Dermis blood vessel endothelial cell (primary cell): ENCODE results near the gene LRP1B. TPM values are rescaled to one million over a fixed set of nuclear protein-coding genes. Genes with fewer than 3 reads are reported as not detected.

Source experiments
- DNase-seq: peaks from one replicate; pipeline ENCODE4 v3.0.0; 2010
- total RNA-seq: library from RNA; depleted of rRNA; stranded (reverse); fragments of >200 nt; gene quantifications from 2 replicates; pipeline ENCODE4 v1.2.3, GENCODE V29; 2014

LRP1B gene
- total RNA-seq, 1 donor from 2014 or later: under 0.01 TPM

GRCh38 chr2:141569941-141570340, 560.9 kb downstream of the LRP1B start:
- DNase-seq: no peak

GRCh38 chr2:141565597-141565996, 565.2 kb downstream of the LRP1B start:
- no peak for DNase-seq

GRCh38 chr2:141560723-141561122, 570.1 kb downstream of the LRP1B start:
- no peak for DNase-seq

GRCh38 chr2:141557329-141558095, 573.3 kb downstream of the LRP1B start:
- no peak for DNase-seq

- no peak for DNase-seq
Measured at GRCh38 chr2:141555876-141556470, 574.8 kb downstream of the LRP1B start.

GRCh38 chr2:141554810-141555209, 576.0 kb downstream of the LRP1B start:
- peak; percentile 19 for DNase-seq

DNA sequence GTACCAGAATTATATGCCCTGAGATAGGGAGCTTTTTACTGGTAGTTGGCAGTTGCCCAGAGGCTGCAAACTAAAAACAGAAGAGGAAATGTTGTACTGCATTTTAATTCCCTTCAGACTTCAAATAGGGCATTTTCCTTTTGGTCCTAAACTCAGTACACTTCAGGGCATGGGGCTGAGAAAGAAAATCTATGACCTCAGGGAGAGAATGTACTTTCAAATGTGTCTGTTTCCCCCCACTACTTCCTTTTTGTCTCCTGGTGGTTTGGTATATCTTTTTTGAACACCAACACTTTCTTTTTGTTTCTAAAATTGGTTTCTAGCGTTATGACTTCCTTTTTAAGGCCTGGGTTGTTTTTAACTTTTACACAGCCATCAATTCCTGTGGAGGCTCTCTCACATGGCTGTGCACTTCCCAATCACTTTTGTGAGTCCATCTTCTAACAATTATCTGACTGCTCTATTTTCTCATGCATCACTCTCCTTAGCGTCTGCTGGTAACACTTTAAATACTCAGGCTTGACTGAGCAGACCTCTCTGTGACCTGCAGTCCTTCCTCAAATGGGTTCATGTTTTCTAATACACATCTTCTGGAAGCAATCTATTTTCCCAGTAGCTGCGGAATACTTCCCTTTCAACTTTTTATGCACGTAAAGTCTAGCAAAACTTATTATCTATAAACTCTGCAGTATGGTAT, 596.0 kb downstream of the LRP1B start:
- no peak for DNase-seq

DNA sequence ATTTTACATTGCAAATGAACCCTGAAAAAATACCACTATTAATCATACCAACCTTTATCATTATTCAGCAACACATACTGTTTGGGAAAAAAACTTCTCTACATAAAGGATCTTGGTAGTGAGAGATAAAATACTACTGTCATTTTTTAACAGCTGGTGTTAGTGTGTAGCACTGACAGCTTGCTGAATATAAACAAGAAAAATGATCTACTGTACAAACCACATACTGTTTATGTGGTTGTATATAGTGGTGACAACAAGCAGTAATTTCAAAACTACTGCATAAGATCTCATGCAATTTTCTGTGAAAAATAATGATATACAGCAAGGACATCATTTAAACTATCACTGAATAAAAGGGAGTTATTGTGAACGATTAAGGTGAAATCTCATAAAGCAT, 601.2 kb downstream of the LRP1B start:
- no peak for DNase-seq

DNA sequence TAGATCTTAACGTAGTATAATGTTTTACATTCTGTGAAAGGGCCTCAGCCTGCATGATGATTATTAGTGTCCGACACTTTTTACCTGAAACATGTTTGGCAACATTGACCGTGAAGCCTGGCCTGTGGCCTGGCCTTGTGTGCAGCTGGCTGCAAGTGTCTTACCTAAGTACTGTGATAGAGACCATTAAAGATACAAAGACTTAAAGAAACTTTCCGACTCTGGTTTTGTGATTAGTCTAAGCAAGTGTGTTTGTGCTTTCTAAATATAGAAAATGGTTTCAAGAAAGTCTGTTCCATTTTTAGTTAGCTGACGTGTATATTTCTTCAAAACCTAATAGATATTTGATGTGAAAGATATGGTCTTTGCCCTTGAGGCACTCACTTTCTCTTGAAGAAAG, 601.8 kb downstream of the LRP1B start:
- no peak for DNase-seq

DNA sequence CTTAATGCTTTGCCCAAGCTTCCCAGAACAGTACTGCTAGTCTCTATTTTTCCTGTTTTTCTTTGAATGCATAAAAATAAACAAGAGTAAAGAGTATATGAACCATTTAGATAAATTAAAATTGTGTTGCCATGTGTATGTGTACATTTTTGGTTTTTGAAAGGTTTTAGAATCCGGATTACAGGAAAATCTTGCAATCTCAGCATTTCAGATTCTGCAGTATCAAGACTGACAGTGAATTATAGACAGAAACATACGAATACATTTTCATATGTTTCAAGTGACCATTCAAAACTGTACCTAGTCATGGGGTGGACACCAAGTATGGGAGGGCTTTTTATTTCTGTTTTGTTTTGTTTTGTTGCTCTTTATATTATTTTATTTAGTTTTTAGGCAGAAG, 604.1 kb downstream of the LRP1B start:
- no peak for DNase-seq

- no peak for DNase-seq
Measured at GRCh38 chr2:141524777-141525176, 606.0 kb downstream of the LRP1B start.

DNA sequence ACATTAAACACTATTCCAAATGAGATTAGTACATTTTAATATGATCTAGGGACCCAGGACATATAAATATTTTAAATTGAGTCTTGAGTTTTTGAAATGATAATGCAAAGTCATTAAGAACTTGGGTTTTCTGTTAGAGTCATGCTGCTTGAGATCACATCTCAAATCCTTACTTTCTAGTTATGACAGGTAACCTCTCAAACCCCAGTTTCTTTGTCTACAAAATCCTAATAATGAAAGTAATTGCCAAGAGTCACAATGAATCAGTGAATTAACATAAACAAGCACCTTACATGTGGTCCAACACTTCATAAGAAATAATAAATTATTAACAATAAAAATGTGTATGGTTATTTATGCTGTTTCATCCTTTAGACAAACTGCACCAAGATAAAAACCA, 607.6 kb downstream of the LRP1B start:
- DNase-seq: no peak

DNA sequence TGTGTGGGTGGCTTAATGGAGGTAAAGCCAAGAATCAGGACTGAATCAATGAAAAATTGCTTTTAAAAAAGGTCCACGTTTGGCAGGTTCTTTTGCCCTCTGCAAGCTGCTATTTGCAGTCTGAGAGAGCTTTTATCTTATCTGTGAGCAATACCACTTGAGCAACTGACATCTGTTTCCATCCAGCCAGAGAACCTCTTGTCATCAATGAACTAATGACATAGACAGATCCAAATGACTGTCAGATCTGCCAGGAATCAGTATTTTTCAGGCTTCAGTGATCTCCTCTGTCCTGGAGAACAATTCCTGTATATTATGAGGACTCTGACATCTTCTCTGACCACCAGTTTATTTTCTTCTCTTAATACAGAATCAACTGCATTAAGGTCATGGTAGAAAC, 608.1 kb downstream of the LRP1B start:
- DNase-seq: no peak

- DNase-seq: no peak
Measured at GRCh38 chr2:141522048-141522447, 608.8 kb downstream of the LRP1B start.

DNA sequence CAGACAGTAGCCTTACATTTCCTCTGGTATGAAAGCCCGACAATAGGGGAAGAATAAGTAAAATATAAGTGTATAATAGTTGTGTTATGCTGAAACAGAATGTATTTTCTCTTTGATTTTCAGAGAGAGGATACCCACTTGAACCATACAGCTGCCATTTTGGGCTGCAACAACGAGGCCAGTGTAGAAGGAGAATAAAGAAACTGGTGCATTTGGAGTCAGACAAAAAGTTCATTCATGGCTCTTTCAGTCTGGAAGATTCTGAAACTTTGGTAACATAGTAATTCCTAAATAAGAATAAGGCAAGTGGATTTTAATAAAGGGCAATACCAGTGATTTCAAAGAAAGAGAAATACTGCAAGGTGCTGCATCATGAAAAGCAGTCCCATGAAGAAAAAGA, 610.9 kb downstream of the LRP1B start:
- DNase-seq: no peak

DNA sequence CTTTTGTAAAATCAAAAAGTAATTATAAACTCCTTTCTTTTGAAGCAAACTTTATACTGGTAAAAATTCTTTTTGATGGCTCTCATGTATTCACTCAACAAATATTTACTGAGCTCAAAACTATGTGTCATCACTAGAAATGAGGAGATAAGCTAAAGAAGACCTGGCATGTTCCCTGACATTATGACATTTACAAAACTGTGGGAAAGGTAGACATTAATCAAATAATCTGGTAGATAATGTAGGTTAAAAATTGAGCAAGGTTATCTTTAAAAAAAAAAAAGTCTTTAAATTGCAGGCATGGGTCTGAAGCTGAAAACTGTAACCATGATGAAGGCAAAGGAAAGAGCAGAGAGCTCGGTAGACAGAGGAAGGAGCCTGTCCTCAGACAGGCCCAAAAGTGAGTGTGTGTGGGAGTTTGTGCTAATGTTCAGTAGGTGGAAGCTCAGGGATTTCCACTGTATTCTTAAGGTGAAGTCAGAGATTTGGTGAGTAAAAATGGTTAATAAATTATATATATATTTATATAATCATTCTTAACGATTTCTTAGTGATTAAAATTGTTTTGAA, 612.9 kb downstream of the LRP1B start:
- DNase-seq: no peak

- no peak for DNase-seq
Measured at GRCh38 chr2:141517180-141517851, 613.5 kb downstream of the LRP1B start.

GRCh38 chr2:141515931-141516330, 614.9 kb downstream of the LRP1B start:
- no peak for DNase-seq

GRCh38 chr2:141513853-141514252, 617.0 kb downstream of the LRP1B start:
- DNase-seq: no peak

GRCh38 chr2:141508806-141509595, 621.8 kb downstream of the LRP1B start:
- DNase-seq: no peak

- no peak for DNase-seq
Measured at GRCh38 chr2:141508086-141508752, 622.6 kb downstream of the LRP1B start.

- DNase-seq: no peak
Measured at GRCh38 chr2:141506135-141506534, 624.7 kb downstream of the LRP1B start.
